Transverse colon (tissue), 4 donors: ENCODE measurements around the gene PDRG1.

Source experiments
- CTCF ChIP-seq, 5 experiments: fragments of 200-600 bp in 3 of 5; fragments of 450-650 bp in 2 of 5; sonication (generic) in 3 of 5; IDR thresholded peaks; 1 replicate in 2 of 5; 2 replicates in 3 of 5; pipeline ENCODE4 v1.5.1; 2016 to 2017; ENCODE audit warnings: antibody characterized with exemption in 5 of 5, inconsistent platforms in 3 of 5, mild to moderate bottlenecking in 2 of 5, moderate library complexity in 1 of 5
- EP300 ChIP-seq: sonication (generic); formaldehyde crosslinking; IDR thresholded peaks from one replicate; pipeline ENCODE4 v1.6.1; 2017; ENCODE audit warnings: antibody characterized with exemption, low read depth
- POLR2A ChIP-seq: fragments of 450-650 bp; IDR thresholded peaks from one replicate; pipeline ENCODE4 v1.6.1; 2016; ENCODE audit warnings: antibody characterized with exemption, mild to moderate bottlenecking, moderate library complexity
- POLR2AphosphoS5 ChIP-seq, 3 donors: sonication (generic); formaldehyde crosslinking; IDR thresholded peaks; one replicate each; pipeline ENCODE4 v1.6.1; 2016; ENCODE audit warnings: antibody characterized with exemption in 3 of 3

DNA sequence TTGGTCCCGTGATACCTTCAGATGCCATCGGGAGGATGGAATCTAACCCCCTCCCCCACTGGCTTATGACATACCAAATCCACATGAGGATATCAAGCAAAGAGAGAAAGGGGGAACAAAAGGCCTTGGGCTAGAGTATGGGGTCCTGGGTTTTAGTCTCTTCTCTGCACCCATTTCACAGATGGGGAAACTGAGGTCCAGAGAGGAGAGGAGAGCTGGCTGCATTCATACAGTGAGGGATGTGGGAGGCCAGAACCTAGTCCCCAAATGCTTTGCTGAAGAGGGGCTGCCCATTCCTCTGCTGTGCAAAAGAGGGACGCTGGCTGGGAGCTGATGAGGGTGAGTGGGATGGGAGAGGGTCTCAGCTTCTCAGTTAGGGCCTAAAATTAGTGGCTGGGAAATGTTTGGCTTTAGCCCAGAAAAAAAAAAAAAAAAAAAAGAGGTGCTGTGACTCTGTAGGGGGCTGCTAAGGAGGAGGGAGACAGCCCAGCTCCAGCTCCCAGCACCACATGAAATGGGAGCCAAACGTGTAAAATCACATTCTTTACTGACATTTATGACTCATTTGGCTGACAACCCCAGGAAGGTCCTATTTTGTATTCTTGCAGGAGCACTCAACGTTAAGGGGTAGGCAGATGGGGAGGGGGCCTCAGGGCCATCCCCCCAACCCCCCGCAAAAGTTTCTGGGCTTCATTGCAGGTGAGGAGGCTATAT, 28.0 kb upstream of the PDRG1 start:
- TF ChIP-seq POLR2A (no peak), CTCF (IDR thresholded peaks at IDR 0.05) (no peak), POLR2AphosphoS5 (IDR thresholded peaks at IDR 0.05) (no peak), EP300 (no peak)
